Pancreas (tissue), 10 donors: ENCODE data around the gene GET4. TPM values are rescaled to one million over a fixed set of nuclear protein-coding genes. Genes with fewer than 3 reads are reported as not detected.

Experiments used
- ATAC-seq, 4 donors: fragments of 200-7000 bp; cut with Tn5 transposase; one replicate each; pipeline versions ENCODE4 v1.8.0 to v1.9.1; 2020; ENCODE audit warnings: mild to moderate bottlenecking in 4 of 4, moderate library complexity in 4 of 4
- DNase-seq, 6 donors: peaks; one replicate each; pipeline ENCODE4 v3.0.0-alpha.2; 2020
- FAIRE-seq: peaks from 2 replicates; lab custom pipeline; 2012; peaks lifted over from hg19 to GRCh38; lab: Jason Lieb, UNC
- H3K27ac ChIP-seq, 4 donors: fragments of 200-600 bp; sonication (generic); 1 replicate in 3 of 4; 2 replicates in 1 of 4; pipeline versions ENCODE4 v1.5.0 to v1.8.0; 2020
- H3K27me3 ChIP-seq, 4 donors: fragments of 200-600 bp; one replicate each; pipeline ENCODE4 v1.8.0; 2021
- H3K36me3 ChIP-seq, 3 donors: fragments of 200-600 bp; sonication (generic) in 1 of 3; one replicate each; pipeline versions ENCODE4 v1.5.0 to v1.8.0; 2020 to 2021
- H3K4me1 ChIP-seq, 3 donors: fragments of 200-600 bp; one replicate each; pipeline ENCODE4 v1.8.0; 2021
- H3K4me3 ChIP-seq, 4 donors: fragments of 200-600 bp; sonication (generic) in 2 of 4; one replicate each; pipeline versions ENCODE4 v1.5.0 to v1.8.0; 2020 to 2021
- H3K9me3 ChIP-seq, 4 donors: fragments of 200-600 bp; one replicate each; pipeline ENCODE4 v1.8.0; 2021
- CTCF ChIP-seq, 4 donors: fragments of 200-600 bp; sonication (generic) in 3 of 4; IDR thresholded peaks; one replicate each; pipeline versions ENCODE4 v1.5.0 to v1.8.0; 2021; ENCODE audit warnings: antibody characterized with exemption in 4 of 4
- WGBS, 2 donors: extraction: QIAGEN DNeasy Blood & Tissue Kit; methylation state at CpG; one replicate each; pipeline ENCODE4 v1.1.7; 2013; 5-methylcytosine and 5-hydroxymethylcytosine counted together
- intact Hi-C, 3 donors: fragments of 100-400 bp; cut with DNase I; formaldehyde crosslinking; loops; one replicate each; pipeline versions ENCODE4 v1.11.1 to v1.14.2; 2022
- polyA plus RNA-seq, 2 donors: library from polyadenylated mRNA; stranded (reverse); fragments of 200-250 nt; gene quantifications; one replicate each; pipeline ENCODE4 v1.2.3, GENCODE V29; 2013
- total RNA-seq, 6 donors: library from RNA; stranded (reverse); fragmentation: NEBNext Ultra II Directional in 4 of 6; extraction: Animal tissue kit (Norgen Biotek cat#: 25700) in 4 of 6; gene quantifications; one replicate each; pipeline versions ENCODE4 v1.2.1 to v1.2.4, GENCODE V29; 2021 to 2023
- donor health status: healthy with polysubstance abuse.
- donor health status: DM: no; HTN: no; CAD: no; lungs with moderate emphysema.
- donor health status: DM: no; HTN: no; CAD: no.
- donor health status: control.
- donor health status: control.
- donor health status: Bipolar disorder and iron deficiency.
- donor health status: DM: yes; HTN: yes; CAD: no.
- donor health status: DM: no; HTN: no; CAD: no.
- donor health status: DM: no; HTN: no; CAD: no.
- donor health status: DM: yes; HTN: yes; CAD: no.

GET4 gene
- total and polyA plus RNA-seq, 8 donors: 13.1 to 94.5 (median 21.4) TPM

- peak overlapping the region in 3 of 4 donors; percentile 27 to 48 (median 29) for H3K4me3 ChIP-seq
- no peaks in the 10 kb centered on the region for H3K9me3 ChIP-seq
- H3K27ac ChIP-seq: peak overlapping the region; percentile 51 to 88 (median 83)
- intact Hi-C loops: no loop called here
- DNase-seq (peak in 5 of 6 donors; percentile 38 to 84 (median 58)), ATAC-seq (no peak), FAIRE-seq (no peak)
- 52 to 54% methylated on average over 27 of the region's 27 CpGs for WGBS, 2 donors
- H3K36me3 ChIP-seq: peaks cover 0 to 10% (median 2%) of the 10 kb centered on the region in 3 donors
- no peaks in the 10 kb centered on the region for H3K27me3 ChIP-seq
- TF ChIP-seq CTCF (IDR thresholded peaks at IDR 0.05): no peak
- peaks cover 19 to 37% (median 29%) of the 10 kb centered on the region in 3 donors for H3K4me1 ChIP-seq
These were observed 778 bp upstream of the GET4 start for GRCh38 chr7:875476-876076.

GRCh38 chr7:876972-877311 is 588 bp downstream of the GET4 start:
- Histone ChIP-seq H3K4me3 (peak overlapping the region; percentile 71 to 82 (median 78)), H3K9me3 (no peaks in the 10 kb centered on the region), H3K27me3 (no peaks in the 10 kb centered on the region), H3K27ac (peak overlapping the region; percentile 73 to 80 (median 80)), H3K4me1 (peaks cover 19 to 43% (median 29%) of the 10 kb centered on the region in 3 donors), H3K36me3 (peaks cover 0 to 7% (median 2%) of the 10 kb centered on the region in 3 donors)
- 0% methylated on average over 20 to 26 of the region's 26 CpGs for WGBS, 2 donors
- no peak for TF ChIP-seq CTCF (IDR thresholded peaks at IDR 0.05)
- FAIRE-seq (no peak), DNase-seq (peak in 3 of 6 donors; percentile 58 to 86 (median 69)), ATAC-seq (peak; percentile 3 to 14 (median 8))
- intact Hi-C loops: no loop called here

GRCh38 chr7:877312-878232 is 1.2 kb downstream of the GET4 start:
- TF ChIP-seq CTCF (IDR thresholded peaks at IDR 0.05): no peak
- intact Hi-C loops: no loop called here
- WGBS, 2 donors: 5 to 8% methylated on average over 43 to 47 of the region's 47 CpGs
- H3K27ac ChIP-seq: peak overlapping the region; percentile 73 to 80 (median 80)
- peaks cover 0 to 1% (median 0%) of the 10 kb centered on the region in 3 donors for H3K36me3 ChIP-seq
- peak overlapping the region; percentile 71 to 82 (median 78) for H3K4me3 ChIP-seq
- peaks cover 20 to 43% (median 35%) of the 10 kb centered on the region in 3 donors for H3K4me1 ChIP-seq
- FAIRE-seq (no peak), DNase-seq (peak in 5 of 6 donors; percentile 59 to 89 (median 77)), ATAC-seq (peak; percentile 3 to 27 (median 15))
- no peaks in the 10 kb centered on the region for H3K27me3 ChIP-seq
- no peaks in the 10 kb centered on the region for H3K9me3 ChIP-seq

- Histone ChIP-seq H3K4me1 (peaks cover 33 to 43% (median 42%) of the 10 kb centered on the region in 3 donors), H3K36me3 (no peaks in the 10 kb centered on the region), H3K27ac (no peak overlapping the region), H3K4me3 (peak overlapping the region in 1 of 4 donors; percentile 80), H3K9me3 (no peaks in the 10 kb centered on the region), H3K27me3 (no peaks in the 10 kb centered on the region)
- peak in 5 of 6 donors; percentile 64 to 80 (median 70) for DNase-seq
- FAIRE-seq: no peak
- intact Hi-C loops: no loop called here
- 36 to 39% methylated on average over 15 of the region's 15 CpGs for WGBS, 2 donors
- ATAC-seq: peak in 2 of 4 donors; percentile 11 to 14
- TF ChIP-seq CTCF (IDR thresholded peaks at IDR 0.05): no peak
These were observed 2.7 kb downstream of the GET4 start for GRCh38 chr7:879093-879492.
